RWPE2 (cell line): Measurements from ENCODE around the gene QRFP.

Experiments
- ATAC-seq: fragments of 200-7000 bp; cut with Tn5 transposase; 3 replicates; pipeline ENCODE4 v1.9.1; 2021; ENCODE audit warnings: low read depth
- DNase-seq: peaks from one replicate; pipeline ENCODE4 v3.0.0-alpha.2; 2020; ENCODE audit warnings: low spot score
- H3K27ac ChIP-seq: fragments of 450-650 bp; 2 replicates; pipeline ENCODE4 v1.5.1; 2017; ENCODE audit warnings: mild to moderate bottlenecking; ENCODE audit not compliant: poor library complexity, severe bottlenecking
- H3K27me3 ChIP-seq: fragments of 250-450 bp; sonication (Bioruptor Pico); 2 replicates; pipeline ENCODE4 v1.5.1; 2021; ENCODE audit warnings: mild to moderate bottlenecking, moderate library complexity; ENCODE audit not compliant: insufficient read depth, poor library complexity, severe bottlenecking
- H3K36me3 ChIP-seq: fragments of 250-450 bp; sonication (Bioruptor Pico); 2 replicates; pipeline ENCODE4 v1.5.1; 2020; ENCODE audit warnings: low read depth, mild to moderate bottlenecking, moderate library complexity
- H3K4me1 ChIP-seq: fragments of 250-450 bp; sonication (Bioruptor Pico); 2 replicates; pipeline ENCODE4 v1.5.1; 2021; ENCODE audit warnings: mild to moderate bottlenecking, moderate library complexity; ENCODE audit not compliant: insufficient read depth, poor library complexity, severe bottlenecking
- H3K4me3 ChIP-seq: fragments of 250-450 bp; sonication (Bioruptor Pico); 2 replicates; pipeline ENCODE4 v1.5.1; 2021; ENCODE audit warnings: mild to moderate bottlenecking, moderate library complexity; ENCODE audit not compliant: severe bottlenecking
- H3K9me3 ChIP-seq: fragments of 250-450 bp; sonication (Bioruptor Pico); 2 replicates; pipeline ENCODE4 v1.5.1; 2021; ENCODE audit warnings: mild to moderate bottlenecking, moderate library complexity; ENCODE audit not compliant: severe bottlenecking
- TF ChIP-seq, protein P1 (sequence below): fragments of 450-650 bp; IDR thresholded peaks from one replicate; pipeline ENCODE4 v1.5.1; 2017; ENCODE audit warnings: mild to moderate bottlenecking, moderate library complexity; ENCODE audit not compliant: poor library complexity, severe bottlenecking

QRFP gene

DNA sequence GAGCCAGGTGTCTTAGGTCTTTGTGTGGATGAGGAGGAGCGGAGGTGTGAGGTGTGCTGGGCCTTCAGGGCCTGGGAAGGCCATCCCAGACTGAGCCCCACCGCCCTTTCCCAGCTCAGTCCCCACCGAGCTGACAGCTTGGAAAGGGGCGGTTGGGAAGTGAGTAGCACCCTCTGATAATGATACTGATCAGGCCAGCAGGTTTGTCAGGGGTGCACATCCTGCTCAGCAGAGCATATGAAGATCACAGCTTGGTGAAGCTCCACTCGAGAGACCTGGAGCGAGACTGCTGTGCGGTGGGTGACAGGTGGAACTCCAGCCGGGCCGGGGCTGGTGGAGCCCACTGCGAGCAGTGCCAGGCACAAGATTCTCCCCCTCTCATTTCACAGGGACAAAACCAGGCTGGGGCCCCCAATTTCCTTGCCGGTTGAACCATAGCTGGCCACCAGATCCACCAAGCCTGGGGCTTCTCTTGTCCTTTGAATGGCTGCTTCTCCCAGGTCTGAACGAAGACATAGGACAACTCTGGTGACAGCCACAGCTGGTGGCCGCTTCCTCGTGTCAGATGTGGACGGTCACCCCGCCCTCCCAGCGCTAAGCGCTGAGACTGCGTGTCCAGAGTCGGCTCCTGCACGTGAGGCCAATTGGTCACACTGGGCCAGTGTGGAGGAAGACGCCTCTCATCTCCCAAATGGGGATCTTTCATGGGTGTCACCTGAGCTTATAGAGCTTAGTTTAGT lies 8.3 kb downstream of the QRFP start:
- TF ChIP-seq, protein P1, sequence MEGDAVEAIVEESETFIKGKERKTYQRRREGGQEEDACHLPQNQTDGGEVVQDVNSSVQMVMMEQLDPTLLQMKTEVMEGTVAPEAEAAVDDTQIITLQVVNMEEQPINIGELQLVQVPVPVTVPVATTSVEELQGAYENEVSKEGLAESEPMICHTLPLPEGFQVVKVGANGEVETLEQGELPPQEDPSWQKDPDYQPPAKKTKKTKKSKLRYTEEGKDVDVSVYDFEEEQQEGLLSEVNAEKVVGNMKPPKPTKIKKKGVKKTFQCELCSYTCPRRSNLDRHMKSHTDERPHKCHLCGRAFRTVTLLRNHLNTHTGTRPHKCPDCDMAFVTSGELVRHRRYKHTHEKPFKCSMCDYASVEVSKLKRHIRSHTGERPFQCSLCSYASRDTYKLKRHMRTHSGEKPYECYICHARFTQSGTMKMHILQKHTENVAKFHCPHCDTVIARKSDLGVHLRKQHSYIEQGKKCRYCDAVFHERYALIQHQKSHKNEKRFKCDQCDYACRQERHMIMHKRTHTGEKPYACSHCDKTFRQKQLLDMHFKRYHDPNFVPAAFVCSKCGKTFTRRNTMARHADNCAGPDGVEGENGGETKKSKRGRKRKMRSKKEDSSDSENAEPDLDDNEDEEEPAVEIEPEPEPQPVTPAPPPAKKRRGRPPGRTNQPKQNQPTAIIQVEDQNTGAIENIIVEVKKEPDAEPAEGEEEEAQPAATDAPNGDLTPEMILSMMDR, result no peak
- DNase-seq (no peak), ATAC-seq (no peak)
- H3K4me1 ChIP-seq, result peaks cover 9% of the 10 kb centered on the region
- no peak overlapping the region for H3K4me3 ChIP-seq
- no peaks in the 10 kb centered on the region for H3K27me3 ChIP-seq
- peaks cover 60% of the 10 kb centered on the region for H3K36me3 ChIP-seq
- peaks cover 24% of the 10 kb centered on the region for H3K9me3 ChIP-seq
- no peak overlapping the region for H3K27ac ChIP-seq

DNA sequence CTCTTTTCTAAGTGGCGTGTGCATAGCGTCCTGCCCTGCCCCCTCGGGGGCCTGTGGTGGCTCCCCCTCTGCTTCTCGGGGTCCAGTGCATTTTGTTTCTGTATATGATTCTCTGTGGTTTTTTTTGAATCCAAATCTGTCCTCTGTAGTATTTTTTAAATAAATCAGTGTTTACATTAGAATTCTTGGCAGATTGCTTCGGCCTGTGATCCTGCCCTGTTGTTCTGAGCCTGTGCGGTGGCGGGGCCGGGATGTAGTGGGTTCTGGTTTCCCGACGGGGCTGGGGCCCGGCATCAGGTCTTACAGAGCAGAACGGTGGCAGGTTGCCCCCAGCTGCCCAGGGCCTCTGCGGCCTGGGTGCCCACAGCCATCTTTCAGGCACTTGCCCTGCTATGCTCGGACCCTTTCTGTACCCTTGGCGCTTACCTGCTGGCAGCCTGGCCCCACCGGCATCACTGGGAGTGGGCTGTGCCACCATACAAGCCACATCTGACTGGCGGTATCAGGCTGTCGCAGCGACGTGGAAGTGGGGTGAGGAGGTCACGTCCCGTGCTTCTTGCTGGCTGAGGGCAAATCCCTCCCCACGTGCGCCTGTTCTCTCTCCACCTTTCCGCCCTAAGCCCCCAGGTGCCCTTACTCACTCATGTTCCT lies 9.0 kb downstream of the QRFP start:
- H3K4me3 ChIP-seq, result no peak overlapping the region
- peaks cover 65% of the 10 kb centered on the region for H3K36me3 ChIP-seq
- peaks cover 9% of the 10 kb centered on the region for H3K4me1 ChIP-seq
- no peak for ATAC-seq
- TF ChIP-seq, protein P1, result no peak
- H3K27ac ChIP-seq, result no peak overlapping the region
- no peak for DNase-seq
- H3K9me3 ChIP-seq, result peaks cover 19% of the 10 kb centered on the region
- no peaks in the 10 kb centered on the region for H3K27me3 ChIP-seq

DNA sequence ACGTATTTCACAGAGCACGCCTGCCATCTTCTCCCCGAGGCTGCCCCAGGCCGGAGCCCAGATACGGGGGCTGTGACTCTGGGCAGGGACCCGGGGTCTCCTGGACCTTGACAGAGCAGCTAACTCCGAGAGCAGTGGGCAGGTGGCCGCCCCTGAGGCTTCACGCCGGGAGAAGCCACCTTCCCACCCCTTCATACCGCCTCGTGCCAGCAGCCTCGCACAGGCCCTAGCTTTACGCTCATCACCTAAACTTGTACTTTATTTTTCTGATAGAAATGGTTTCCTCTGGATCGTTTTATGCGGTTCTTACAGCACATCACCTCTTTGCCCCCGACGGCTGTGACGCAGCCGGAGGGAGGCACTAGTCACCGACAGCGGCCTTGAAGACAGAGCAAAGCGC lies 9.6 kb downstream of the QRFP start:
- no peak overlapping the region for H3K27ac ChIP-seq
- no peaks in the 10 kb centered on the region for H3K27me3 ChIP-seq
- H3K4me1 ChIP-seq, result peaks cover 9% of the 10 kb centered on the region
- H3K9me3 ChIP-seq, result peaks cover 17% of the 10 kb centered on the region
- no peak for ATAC-seq
- no peak for DNase-seq
- H3K4me3 ChIP-seq, result no peak overlapping the region
- TF ChIP-seq, protein P1, result no peak
- peaks cover 62% of the 10 kb centered on the region for H3K36me3 ChIP-seq

DNA sequence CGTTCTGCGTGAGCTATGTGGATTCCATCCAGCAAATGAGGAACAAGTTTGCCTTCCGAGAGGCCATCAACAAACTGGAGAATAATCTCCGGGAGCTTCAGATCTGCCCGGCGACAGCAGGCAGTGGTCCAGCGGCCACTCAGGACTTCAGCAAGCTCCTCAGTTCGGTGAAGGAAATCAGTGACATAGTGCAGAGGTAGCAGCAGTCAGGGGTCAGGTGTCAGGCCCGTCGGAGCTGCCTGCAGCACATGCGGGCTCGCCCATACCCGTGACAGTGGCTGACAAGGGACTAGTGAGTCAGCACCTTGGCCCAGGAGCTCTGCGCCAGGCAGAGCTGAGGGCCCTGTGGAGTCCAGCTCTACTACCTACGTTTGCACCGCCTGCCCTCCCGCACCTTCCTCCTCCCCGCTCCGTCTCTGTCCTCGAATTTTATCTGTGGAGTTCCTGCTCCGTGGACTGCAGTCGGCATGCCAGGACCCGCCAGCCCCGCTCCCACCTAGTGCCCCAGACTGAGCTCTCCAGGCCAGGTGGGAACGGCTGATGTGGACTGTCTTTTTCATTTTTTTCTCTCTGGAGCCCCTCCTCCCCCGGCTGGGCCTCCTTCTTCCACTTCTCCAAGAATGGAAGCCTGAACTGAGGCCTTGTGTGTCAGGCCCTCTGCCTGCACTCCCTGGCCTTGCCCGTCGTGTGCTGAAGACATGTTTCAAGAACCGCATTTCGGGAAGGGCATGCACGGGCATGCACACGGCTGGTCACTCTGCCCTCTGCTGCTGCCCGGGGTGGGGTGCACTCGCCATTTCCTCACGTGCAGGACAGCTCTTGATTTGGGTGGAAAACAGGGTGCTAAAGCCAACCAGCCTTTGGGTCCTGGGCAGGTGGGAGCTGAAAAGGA lies 10.9 kb downstream of the QRFP start:
- Histone ChIP-seq H3K27me3 (no peaks in the 10 kb centered on the region), H3K4me1 (peaks cover 9% of the 10 kb centered on the region), H3K27ac (peak overlapping the region; percentile 22), H3K9me3 (peaks cover 19% of the 10 kb centered on the region), H3K4me3 (no peak overlapping the region), H3K36me3 (peaks cover 70% of the 10 kb centered on the region)
- DNase-seq (no peak), ATAC-seq (peak; percentile 43)
- TF ChIP-seq, protein P1, result no peak
